GM19324 (cell line): ENCODE measurements around the gene NFKBIA.
"Not testable (repeated sequence)": the region's sequence is repeated elsewhere in the genome, so short reads cannot be mapped to it uniquely, and the experiment has no call there.

ENCODE experiments used
- ATAC-seq: cut with Tn5 transposase; IDR thresholded peaks from one replicate; pipeline ENCODE4 v1.9.1; 2021; ENCODE audit warnings: mild to moderate bottlenecking, moderate library complexity; ENCODE audit not compliant: unreplicated experiment, low FRiP score

The NFKBIA gene

GRCh38 chr14:35370969-35371368 is 33.6 kb downstream of the NFKBIA start:
- no peak for ATAC-seq

DNA sequence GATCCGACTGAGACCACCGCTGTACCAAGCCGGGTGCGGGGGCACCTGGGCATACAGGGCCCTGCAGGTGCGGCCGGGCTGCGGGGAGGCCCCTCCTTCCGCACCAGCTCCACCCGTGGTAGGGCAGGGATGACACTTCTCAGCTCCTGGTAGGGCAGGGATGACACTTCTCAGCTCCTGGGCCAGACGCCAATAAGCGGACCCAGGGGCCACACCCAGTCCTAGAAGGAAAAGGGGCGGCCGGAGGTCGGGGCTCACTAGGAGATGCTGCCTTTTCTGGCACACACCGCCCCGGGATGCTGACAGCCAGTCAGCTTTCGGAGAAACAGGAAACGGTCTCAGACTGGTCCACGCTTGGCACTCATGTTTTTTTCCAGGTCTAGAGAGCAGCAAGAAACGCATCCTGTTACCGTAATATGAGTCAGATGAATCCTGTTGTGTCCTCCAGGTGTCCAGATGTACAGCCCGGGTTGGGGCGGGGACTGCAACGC is 34.8 kb downstream of the NFKBIA start:
- ATAC-seq: no peak

DNA sequence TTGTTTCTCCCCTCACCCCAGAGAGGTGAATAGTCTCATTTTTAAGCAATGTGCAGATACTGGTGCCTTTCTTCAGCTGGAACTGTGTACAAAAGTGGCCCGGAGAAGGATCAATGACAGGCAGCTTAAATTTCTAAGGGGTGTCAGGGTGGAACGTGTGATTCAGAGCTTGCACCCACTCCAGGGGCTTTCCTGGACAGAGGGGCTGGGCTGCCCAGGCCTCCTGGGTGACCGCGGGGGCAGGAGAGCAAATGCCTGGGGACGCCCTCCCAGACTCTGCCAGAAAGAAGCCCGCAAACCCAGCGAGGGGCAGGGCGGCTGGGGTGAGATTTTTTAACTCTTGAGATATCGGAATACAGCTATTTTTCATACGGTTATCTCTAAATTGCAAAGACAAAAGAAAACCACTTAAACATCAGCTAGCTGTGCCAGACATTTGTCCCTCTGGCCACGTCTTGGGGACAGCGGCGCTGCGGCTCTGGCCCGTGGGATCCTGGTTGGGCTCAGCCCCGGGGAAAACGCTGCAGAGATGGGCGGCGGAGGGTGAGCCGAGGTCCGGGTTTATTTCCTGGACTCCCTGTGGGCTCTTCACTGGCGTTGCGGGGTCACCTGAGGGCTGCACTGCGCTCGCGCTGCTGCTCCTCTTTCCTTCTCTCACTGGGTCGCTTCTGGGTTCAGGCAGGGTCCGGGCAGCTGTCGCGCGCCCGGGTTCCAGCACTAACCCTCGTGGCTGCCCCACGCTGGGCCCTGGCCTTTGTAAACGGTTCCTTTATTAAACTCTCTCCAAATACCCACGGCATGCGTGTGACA is 35.8 kb downstream of the NFKBIA start:
- ATAC-seq: no peak

GRCh38 chr14:35368139-35368460 is 36.4 kb downstream of the NFKBIA start:
- ATAC-seq: no peak

GRCh38 chr14:35367056-35367372 is 37.5 kb downstream of the NFKBIA start:
- ATAC-seq: no peak

- no peak for ATAC-seq
Observed at GRCh38 chr14:35366521-35366976, 38.0 kb downstream of the NFKBIA start.

DNA sequence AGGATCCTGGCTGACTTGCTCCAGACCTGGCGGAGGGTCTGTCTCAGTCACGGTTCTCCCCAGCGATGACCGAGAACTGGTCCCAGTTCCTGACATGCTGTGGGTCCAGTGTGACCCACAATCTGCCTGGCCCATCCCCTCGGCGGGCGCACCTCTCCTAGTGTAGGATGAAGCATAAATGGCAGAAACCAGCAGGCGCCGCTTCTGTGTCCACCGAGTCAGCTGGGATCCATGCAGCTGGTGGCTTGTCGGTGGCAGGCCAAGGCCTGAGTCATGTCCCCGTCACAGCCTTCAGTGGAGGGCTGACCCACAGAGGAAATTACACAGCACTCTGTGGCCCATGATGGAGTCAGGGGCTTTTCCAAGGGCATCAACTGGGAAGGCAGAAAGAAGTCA is 38.5 kb downstream of the NFKBIA start:
- no peak for ATAC-seq

- ATAC-seq: no peak
Observed at GRCh38 chr14:35365130-35366055, 39.2 kb downstream of the NFKBIA start.

GRCh38 chr14:35362911-35363374 is 41.6 kb downstream of the NFKBIA start:
- no peak for ATAC-seq

- no peak for ATAC-seq
Observed at GRCh38 chr14:35362450-35362849, 42.1 kb downstream of the NFKBIA start.

DNA sequence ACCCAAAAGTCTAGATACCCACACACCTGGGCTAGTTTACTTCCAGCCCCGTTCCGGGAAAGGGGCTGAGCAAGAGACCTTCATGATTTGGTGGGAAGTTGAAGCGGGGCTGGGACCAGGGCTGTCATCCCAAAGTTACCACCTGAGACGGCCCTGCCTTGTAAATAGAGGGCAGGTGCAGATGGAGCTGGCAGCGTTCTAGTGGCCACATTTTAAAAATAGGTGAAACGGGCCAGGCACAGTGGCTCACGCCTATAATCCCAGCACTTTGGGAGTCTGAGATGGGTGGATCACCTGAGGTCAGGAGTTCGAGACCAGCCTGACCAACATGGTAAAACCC is 43.4 kb downstream of the NFKBIA start:
- ATAC-seq: no peak

DNA sequence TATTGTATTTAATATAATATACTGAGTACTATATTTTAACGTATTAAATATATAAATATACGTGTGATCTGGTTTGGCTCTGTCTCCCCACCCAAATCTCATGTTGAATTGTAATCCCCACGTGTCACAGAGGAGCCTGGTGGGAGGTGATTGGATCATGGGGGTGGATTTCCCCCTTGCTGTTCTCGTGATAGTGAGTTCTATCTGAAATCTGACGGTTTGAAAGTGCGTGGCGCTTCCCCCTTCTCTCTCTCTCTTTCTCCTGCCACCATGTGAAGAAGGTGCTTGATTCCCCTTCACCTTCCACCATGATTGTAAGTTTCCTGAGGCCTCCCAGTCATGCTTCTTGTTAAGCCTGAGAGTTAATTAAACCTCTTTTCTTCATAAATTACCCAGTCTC is 44.9 kb downstream of the NFKBIA start:
- not testable (repeated sequence) for ATAC-seq

DNA sequence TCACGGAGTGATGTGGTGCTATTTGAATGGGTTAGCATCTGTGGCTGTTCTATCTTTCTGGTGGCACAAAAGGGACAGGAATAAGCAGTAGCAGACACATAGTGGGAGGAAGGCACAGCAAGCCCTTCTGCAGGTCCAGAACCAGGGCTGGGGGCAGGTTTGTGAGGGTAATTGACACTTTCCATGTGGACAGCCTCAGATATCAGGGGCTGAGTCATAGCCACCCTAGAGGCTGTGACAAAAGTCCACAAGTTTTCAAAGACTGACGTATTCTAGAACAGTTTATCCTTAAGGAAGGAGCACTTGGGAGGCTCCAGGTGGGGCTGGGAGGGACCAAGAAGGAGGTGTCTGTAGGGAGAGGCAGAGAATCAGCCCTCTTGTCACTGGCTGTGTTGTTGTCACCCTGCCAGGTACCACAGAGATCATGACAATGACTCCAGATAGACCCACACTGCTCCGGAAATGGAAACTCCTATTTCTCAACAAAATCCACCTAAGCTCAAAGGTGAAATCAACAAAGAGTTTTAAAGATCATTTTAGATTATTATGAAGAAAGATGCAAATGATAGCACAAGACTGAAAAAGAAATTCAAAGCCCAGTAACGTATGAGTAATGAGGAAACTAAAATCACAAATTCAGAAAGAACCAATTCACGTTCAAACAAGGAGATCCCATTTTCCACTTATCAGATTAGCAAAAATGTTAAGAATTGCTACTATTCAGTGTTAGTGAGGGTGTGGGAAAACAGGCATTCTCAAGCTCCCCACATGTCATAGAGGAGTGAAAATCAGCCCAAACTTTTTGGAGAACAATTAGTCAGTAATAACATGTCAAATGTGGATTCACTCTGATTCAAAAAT is 48.3 kb downstream of the NFKBIA start:
- no peak for ATAC-seq

DNA sequence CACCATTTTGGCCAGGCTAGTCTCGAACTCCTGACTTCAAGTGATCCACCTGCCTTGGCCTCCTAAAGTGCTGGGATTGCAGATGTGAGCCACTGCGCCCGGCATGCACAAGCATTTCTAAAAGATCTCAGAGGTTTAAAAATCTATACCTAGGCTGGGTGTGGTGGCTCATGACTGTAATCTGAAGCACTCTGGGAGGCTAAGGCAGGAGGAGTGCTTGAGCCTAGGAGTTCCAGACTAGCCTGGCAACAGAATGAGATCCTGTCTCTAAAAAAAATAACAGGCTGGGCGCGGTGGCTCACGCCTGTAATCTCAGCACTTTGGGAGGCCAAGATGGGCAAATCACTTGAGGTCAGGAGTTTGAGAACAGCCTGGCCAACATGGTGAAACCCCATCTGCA is 49.3 kb downstream of the NFKBIA start:
- not testable (repeated sequence) for ATAC-seq

DNA sequence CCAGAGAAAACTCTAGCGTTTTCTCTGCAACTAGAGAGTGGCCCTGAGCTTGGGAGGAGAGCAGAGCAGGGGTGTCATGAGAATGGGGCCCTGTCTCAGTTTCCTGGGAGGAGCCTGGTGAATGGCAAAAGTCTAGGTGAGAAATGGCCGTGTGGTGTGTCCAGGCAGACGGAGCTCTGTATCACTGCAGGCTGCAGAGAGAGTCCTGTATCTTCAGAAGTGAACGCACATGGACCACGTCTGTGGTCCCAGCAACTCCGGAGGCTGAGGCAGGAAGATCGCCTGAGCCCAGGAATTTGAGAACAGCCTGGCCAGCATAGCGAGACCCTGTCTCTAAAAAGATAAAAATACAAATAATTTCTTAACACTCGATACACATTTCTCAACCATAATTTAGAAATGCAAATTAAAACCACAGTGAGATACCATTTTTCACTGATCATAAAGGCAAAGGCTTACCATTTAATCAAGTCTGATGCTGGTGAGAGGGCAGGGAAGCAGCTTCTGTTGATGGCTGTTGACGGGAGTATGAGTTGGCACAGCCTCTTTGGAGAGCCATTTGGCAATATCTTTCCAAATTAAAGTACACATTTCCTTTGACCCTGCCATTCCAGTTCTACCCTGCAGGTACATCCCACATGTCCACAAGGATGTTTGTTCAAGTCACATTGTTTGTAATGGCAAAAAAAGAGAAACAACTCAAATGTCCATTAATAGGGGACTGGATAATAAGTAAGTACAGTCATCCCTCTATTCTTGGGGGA is 51.0 kb downstream of the NFKBIA start:
- no peak for ATAC-seq

DNA sequence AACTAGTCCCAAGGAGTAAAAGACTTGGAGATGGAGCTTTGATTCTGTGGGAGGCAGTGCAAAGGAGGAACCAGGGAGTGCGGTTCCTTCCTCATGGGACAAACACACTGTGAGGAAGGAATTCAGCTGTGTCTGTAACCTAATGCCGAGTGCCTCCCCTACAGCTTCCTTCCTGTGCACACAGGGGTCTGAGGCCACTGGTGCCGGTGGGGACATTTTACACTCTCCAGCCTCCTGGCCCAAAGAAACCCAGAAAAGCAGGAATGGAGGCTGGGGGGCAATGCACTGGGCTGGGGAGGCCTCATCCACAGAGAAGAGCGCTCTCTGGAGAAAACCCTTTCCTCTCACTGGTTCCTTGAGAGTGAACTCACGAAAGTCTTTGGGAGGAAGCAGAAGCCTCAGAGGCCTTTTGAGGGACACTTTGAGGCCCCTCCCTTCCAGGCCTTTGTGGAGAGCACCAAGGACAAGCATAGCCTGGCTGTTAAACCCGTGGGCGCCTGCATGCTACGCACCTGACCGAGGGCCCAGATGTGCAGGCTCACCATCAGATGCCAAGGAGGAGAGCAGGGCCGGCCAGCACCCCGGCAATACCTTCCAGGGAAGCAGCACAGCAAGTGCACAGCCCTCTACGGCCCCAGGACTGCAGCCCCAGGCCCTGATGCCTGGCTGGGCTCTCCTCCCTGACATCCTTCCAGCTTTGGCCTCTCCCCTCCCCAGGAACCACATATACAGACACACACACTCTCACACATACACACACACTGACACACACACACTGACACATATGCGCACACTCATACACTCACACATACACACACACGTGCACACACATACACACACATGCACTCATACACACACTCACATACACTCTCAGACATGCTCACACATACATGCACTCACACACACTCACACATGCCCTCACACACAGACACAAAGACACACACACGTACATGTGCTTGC is 52.0 kb downstream of the NFKBIA start:
- no peak for ATAC-seq

GRCh38 chr14:35351897-35352273 is 52.7 kb downstream of the NFKBIA start:
- no peak for ATAC-seq
